Left renal pelvis (tissue), 4 donors: Measurements from ENCODE around the gene GSN. TPM values are rescaled to one million over a fixed set of nuclear protein-coding genes. Genes with fewer than 3 reads are reported as not detected.

Source experiments
- DNase-seq, 4 donors: peaks; one replicate each; pipeline ENCODE4 v3.0.0-alpha.2; 2013; ENCODE audit warnings: low read depth in 4 of 4, low spot score in 3 of 4
- polyA plus RNA-seq, 4 donors: library from polyadenylated mRNA; unstranded; fragments of 120-200 nt; gene quantifications; one replicate each; pipeline ENCODE4 v1.2.1, GENCODE V29; 2013; ENCODE audit not compliant: insufficient read length in 4 of 4

The GSN gene
- polyA plus RNA-seq, 4 donors: 120 to 264 (median 192) TPM

DNA sequence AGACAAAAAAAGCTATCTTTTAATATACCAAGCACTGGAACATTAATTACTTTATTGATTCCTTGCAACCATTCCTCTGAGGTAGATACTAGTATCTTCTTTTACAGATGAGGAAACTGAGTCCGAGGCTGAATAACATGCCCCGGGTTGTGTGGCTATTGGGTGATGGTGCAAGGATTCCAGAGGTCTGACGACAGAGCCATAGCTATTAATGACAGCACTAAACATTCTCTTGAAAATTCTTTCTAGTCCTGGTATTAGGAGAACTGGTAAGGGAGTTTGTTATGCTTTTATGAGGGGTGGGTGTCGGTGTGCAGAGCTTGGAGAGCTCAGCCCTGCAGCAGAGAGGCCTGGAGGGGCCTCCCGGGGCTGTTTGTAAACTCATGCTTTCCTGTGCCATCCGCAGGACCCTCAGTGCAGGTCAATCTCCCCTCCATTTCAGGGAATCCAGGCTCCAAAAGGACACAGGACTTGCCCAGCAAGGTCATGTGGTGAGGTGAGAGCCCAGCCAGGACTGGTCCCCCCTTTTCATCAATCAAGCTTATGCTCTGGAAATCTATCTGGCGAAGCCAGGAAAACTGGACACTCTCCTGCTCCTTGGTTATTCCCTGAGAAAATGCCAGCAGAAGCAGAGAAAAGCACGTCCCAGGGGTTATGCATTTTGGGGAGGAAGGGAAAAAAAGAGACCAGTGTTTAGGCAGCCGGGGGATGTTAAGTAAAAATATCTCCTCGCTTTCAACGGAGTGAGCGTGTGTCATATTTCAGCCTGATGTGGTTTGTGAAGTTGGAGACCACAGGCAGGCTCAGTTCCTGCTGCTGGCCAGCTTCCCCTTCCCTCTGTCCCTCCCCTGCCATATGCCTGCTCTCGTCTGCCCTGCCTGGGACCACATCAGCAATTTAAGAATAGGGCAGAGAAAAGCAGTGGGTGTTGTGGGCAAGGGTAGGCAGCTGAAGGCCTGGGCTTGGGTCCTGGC, 3.7 kb downstream of the GSN start:
- DNase-seq: no peak

DNA sequence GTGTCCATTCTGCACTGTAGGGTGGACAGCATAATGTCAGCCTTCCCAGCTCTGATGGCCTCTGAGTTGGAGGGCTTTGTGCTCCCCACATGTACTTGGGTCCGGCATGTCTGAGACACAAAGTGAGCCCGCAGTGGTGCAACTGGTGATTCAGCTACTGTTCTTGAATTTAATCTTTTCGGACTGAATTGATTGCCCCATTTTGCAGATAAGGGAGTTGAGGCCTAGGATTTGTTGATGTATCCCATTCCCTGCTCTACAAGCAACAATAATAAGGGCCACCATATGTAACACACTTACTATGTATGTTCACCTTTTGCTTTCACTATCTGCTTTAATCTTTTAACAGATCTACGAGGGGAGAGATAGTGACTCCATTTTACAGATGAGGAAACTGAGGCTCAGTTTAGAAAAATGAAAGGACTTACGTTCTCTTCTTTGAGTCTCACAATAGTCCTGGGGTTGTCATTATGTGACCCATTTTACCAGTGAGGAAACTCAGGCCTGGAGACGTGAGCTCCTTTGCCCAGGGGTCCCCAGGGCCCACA, 4.5 kb downstream of the GSN start:
- DNase-seq: no peak

DNA sequence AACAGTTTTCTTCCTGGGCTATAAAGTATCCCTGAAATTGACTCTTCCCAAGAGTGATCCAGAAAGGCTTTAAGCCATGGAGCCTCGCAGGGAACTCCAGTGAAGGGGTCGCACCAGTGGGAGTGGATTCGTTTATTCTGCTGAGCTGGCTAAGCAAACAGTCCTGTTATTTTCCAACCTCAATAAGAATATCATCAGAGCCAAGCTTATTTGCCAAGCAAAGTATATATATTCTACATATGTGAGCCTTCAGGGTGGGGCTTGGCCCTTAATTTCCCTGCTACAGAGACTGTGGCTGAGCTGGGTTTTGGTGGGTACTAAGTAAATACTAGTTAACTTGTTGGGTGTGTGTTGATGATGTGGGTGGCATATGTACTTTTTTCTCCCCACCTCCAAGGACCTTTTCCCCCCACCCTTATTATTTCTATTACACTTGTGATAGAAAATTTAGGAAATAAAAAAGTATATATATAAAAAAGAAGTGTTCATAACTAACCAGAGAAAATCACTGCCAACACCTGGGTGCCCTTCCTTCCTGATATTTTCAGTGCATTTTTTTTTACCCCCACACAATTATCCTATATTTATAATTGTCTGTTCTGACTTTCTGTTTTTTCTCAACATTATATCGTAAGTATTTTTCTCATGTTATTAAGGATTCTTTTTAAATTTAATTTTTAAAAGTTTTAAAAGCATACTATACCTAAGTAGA, 5.3 kb downstream of the GSN start:
- no peak for DNase-seq

DNA sequence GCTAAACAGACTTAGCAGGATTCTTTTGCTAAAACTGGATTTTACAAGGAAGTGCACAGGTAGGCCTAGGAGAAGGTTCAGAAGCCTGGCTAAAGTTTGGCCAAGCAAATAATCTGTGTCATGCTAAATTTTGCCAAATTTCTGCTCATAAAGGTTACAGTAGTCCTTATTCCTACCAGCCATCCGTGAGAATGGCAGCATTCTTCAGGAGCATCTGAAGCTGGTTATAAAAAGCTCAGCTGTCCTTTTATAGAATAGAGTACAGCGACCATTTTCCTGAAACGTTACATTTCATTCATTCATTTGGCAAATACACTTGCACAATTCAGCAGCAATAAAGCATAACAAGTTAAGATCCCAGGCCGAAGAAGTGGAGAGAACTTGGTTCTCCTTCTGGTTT, 6.9 kb downstream of the GSN start:
- no peak for DNase-seq

DNA sequence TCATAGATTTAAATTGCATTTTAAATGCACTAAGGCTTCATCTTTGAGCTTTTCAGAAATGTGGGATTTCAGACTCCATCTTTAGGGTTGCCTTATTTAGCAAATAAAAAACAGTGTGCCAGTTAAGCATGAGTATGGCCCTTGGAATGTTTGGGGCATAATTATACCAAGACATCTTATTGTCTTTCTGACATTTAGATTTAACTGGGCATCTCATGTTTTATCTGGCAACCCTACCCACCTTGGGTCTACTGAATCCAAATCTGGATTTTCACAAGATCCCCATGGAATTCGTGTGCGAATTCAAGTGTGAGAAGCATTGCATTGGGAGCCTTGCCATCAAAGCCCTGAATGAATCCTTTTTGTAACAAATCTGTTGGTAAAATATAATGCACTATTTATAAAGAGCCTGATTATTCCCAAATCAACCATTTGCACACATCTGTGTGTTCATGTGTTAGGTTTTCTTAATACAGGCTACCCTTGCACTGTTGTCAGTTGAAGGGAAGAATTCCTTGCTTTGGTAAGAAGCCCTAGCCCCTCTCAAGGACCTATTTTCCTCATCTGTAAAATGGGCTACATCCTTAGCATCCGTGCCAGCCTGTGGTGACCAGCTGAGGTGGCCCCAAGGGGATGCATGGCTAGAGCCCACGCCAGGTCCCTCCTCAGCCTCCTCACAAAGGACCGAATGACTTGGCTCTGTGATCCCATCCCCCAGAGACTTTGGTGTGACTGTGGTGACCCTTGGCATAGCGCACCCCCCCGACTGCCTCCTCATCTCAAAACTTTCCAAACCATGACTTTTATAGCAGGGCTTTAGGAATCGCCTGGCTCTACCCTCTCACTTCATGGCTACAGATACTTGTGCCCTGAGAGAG, 8.1 kb downstream of the GSN start:
- no peak for DNase-seq

DNA sequence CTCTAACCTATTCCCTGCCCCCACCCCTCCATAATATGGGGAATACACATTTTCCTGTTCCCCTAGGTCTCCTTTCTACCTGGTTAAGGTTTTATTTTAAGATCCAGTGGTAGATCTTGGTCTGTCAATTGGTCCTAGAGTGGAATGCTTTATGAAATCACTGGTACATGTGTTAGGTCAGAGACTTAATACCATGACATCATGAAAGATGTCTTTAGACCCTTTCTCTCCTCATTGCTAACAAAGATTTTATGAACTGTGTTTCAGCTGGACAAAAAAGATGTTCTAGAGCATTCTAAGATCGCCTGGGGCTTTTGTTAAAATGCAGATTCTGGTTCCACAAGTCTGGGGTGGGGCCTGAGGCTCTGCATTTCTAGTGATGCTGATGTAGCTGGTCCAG, 9.1 kb downstream of the GSN start:
- DNase-seq: no peak

DNA sequence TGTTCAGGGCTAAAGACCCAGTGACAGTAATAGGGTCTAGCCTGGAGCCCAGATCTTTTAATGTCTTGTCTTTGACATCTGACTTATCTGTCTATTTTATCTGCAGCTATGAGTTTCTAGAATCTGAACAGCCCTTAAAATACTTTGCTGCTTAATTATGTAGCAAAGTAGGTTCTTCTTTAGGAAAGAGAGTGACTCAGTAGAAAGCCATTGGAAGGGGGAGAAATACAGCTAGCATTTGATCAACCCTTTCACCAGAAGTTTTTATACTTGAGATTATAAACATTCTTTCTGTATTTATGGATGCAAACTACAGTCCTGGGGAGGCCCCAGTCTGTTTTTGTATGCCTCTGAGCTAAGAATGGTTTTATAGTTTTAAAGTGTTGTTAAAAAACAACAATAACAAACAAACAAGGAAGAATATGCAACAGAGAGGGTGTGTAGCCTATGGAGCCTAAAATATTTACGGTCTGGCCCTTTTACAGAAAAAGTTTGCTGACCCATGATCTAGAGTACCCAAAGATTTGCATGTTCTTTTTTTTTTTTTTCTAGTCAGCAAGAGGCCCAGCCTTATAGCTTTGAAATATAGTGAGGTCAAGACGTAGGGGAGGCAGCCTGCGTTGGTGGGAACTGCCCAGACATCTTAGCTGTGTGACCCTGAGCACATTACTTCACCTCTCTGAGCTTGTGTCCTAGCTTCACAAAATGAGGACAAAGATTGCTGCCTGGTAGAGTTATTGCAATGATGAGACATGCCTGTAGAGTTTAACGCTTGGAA, 9.7 kb downstream of the GSN start:
- no peak for DNase-seq

DNA sequence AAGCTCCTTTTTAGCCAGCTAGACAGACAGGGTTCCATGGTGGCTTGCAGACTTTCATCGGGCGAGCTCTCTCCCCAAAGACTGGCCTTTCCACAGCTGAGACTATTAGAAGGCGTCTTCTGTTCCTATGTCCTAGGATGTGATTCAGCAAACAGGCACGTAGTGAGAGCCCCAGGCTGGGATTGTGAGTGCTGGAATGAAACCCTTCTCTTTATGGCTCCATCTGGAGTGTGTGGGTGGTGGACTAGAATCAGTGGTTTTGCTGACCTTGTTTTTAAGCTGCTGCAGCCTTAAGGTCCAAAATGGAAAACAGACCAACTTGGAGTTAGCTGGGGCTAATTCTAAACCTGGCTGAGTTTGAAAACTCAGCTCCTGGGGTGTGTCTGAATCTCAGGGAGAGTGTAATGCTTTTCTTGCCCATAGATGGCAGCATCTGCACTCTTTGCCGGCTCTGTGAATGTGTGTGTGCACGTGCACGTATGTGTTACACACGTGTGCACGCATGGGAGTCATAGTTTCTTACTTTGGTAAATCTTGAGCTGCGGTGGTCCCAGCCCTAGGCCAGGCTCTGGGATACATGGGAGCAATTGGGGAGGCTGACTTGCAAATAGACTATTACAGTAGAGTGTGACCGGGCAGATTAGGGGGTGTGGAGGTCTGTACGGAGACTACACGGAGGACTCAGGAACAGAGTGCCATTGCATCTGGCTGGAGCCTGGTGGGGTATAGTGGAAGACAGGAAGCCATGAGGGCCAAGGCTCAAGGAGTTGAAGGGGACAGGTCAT, 10.7 kb downstream of the GSN start:
- DNase-seq: no peak

DNA sequence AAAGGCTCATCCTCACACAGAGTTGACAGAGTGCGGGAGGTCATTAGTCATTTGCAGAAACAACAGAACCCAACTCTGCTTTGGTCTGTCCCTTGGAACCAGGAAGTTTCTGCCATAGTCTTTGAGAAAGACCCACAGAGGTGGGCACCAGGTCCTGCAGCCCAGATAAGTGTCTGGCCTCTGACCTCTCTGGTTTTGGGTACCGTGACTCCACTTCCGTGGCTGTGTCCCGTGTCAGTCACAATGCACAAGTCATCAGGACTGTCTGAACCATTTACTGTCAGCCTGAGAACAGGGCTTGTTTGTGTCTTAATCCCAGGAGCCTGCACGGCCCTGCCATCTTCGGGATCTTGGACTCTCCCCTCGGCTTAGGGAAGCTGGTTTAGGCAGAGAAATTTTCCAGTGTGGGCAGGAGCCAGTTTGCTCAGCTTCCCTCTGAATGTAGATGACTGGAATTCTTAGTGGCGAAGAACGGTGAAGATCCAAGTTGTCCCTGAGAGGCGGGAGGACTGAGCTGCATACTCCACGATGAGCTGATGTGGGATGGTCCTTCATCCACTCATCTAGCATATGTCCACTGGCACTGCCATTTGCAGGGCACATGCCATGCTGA, 11.9 kb downstream of the GSN start:
- DNase-seq: no peak

DNA sequence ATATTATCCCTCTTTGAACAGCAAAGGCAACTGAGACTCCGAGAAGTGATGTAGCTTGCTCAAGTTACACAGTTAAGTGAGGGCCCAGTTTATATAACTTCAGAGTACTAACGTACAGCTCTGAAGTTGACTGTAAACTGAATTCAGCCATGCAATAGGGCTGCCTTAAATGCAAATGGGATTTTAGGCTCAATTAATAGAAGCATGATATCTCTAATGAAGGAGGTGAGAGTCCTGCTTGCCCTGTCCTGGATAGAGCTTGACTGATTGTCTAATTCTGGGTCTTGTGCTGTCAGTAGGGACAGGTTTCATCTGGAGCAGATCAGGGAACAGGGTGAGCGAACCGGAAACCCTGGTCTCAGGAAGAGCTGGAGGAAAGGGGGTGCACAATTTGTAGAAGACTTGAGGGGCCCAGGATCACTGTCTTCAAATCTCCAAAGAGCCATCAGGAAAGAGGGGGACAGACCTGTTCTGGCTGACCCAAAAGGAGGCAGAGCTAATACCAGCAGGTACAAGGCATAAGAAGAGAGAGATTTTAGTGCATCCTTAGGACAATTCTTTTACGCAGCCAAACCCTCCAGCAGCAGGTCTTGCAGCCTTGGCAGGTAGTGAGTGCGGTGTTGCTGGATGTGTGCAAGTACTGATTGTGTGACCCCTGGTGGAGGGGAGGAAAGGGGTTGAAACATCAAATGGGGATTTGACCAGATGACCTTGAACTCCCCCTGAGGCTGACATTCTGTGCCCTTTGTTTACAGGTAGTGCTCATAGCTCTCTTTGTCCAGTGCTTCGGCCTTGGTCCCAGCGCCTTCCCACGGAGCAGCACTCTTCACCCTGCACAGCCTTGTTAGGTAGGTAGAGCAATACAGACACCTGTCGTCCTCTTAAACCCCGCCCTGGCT, 13.0 kb downstream of the GSN start:
- no peak for DNase-seq

DNA sequence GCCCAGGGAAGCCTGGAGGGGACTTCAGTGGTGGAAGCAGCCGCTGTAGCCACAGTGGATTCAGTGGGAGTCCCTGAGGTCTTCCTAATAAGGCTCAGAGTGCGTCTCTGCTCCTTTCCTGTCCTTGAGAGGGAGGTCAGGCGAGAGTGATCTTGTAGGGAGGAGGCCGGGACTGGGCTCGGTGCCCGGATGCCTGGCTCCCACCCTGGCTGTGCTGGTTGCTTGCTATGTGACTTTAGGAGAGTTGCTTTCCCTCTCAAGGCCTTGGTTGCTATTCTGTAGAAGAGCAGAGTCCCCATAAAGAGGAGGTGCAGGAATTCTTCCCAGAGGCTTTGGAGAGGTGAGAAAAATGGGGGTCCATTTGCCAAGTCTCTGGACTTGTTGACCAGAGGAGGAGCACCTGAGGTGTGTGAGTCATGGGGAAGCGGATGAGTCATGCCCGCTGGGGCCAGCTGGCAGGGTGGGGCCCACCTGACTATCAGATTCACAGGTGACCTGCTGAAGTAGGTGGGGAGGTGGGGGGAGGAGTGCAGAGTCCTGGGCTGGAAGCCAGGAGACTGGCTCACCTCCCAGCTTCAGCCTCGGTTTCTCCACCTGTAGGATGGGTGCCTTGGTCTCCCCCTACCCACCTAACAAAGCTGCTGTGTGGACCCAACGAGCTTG, 13.8 kb downstream of the GSN start:
- DNase-seq: no peak

DNA sequence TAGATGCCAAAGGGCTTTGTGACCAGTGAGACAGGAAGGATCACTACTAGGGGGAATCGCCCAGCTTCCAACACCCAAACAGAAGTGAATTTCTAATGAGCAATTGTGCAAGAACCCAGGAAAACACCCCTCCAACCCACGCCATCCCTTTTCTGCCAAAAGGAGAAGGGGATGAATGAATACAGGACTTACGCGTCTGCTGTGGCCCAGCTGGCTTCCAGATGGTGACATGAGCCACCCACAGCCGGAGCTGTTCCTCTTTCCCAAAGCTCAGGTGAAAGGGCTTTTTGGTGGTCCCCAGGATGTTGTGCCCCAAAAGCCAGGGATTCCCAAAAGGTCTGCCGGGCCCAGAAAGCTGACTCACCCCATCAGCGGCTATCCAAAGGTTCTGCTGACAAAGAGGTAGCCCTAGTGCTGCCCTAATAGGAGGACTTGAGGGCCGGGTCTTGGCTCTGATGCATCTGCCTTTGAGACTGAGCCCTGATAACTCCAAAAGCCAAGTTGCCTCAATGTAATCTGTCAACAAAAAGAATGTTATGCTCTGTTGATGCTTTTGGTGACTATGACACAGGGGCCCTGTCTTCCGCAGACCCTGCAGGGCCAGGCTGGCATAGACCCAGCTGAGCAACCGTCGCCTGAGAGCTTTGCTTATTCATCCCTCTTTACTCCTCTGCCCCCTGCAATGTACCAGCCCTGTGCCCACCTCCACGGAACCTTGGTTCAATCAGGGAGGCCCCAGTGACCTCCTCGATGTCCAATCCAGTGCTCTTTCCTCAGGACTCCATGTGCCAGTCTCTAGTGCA, 14.5 kb downstream of the GSN start:
- no peak for DNase-seq

DNA sequence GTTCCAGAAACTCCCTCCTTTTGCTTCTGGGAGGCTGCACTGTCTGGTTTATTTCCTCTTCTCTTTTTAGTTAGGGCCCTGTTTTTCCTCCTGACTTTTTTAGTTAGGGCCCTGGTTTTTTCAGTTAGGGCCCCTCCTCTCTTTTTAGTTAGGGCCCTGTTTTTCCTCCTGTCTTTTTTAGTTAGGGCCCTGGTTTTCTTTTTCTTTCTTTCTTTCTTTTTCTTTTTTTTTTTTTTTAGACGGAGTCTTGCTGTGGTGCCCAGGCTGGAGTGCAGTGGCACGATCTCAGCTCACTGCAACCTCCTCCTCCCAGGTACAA, 15.1 kb downstream of the GSN start:
- DNase-seq: no peak

DNA sequence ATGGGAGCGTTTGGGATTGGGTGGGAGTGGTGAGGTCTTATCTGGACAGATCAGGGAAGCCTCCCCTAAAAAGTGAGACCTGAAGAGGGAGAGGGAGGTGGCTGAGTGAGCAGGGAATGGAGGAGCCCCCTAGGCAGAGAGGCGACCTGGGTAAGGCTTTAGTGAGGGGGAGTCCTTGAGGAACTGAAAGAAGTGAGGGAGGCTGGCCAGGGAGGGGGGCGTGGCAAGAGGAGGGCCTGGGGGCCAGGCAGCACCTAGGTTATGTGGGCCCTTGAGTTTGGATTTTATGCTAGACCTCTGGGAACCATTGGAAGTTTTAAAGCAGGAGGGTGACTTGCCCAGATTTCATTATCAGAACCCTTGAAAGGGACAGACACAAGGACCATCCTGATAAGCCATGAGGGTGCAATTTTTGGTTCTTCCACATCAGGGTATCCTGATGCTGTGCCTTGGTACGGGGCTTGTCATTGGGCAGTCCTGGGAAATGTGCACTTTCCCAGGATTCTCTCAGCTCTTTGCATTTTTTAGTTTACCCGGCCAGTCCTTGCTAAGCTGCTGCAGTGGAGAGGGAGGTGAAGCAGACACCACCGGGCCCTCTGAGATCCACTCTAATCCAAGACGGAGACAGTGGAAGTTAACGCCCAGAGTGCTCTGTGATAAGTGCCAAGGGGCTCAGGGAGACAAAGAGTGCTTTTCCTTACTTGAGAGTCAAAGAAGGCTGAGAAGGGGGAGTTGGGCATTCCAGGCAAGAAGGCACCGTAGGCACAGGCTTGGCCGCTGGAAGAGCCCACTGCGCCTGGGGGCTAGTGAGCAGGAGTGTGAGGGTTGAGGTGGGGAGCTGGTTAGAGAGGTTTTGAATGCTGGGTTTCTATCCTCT, 16.1 kb downstream of the GSN start:
- DNase-seq: no peak

DNA sequence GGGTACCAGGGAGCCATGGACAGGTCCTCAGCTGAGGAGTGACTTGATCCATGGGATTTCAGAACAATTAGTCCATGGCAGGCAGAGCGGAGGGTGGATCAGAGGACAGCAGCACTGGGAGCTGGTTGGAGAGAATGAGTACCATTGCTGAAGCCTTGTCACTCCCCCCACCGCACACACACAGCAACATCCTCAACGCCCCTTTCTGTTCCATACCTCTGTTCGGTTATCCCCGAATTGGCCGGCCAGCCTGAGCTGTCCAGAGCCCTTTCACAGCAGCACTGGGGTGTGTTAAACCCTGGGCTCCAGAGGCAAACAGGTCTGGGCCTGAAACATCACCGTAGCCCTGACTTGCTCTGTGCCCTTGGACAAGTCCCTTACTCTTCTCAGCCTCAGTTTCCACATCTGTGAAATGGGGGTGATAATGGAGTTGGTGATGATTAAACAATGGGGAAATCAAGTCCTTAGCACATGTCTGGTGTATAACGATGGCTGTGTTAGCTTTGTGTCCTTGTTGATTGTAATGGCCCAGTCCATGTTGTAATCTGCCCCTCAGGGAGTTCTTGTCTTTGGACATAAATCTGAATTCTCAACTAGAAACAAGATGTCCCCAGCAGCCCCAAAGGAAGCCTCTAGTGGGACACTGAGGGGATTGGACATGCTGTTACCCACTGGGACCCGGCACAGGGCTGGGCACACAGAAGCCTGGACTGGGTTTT, 16.9 kb downstream of the GSN start:
- no peak for DNase-seq
